Glutamatergic neuron (in vitro differentiated cells): ENCODE results near the gene PDLIM7. TPM values are rescaled to one million over a fixed set of nuclear protein-coding genes. Genes with fewer than 3 reads are reported as not detected.

Source experiments
- DNase-seq: peaks from one replicate; pipeline ENCODE4 v3.0.0; 2022
- H3K27ac Mint-ChIP-seq: one replicate; pipeline ENCODE4 v1.8.0; 2020; ENCODE audit warnings: mild to moderate bottlenecking, mixed read lengths, inconsistent platforms; ENCODE audit not compliant: unreplicated experiment
- H3K27me3 Mint-ChIP-seq: one replicate; pipeline ENCODE4 v1.8.0; 2020; ENCODE audit warnings: mild to moderate bottlenecking, moderate library complexity, mixed read lengths, inconsistent platforms; ENCODE audit not compliant: unreplicated experiment
- H3K36me3 Mint-ChIP-seq: one replicate; pipeline ENCODE4 v1.8.0; 2020; ENCODE audit warnings: mild to moderate bottlenecking, mixed read lengths, inconsistent platforms; ENCODE audit not compliant: unreplicated experiment
- H3K4me1 Mint-ChIP-seq: one replicate; pipeline ENCODE4 v1.8.0; 2020; ENCODE audit warnings: mild to moderate bottlenecking, low read depth, mixed read lengths, inconsistent platforms; ENCODE audit not compliant: unreplicated experiment
- H3K4me3 Mint-ChIP-seq: one replicate; pipeline ENCODE4 v1.8.0; 2020; ENCODE audit warnings: mild to moderate bottlenecking, mixed read lengths, inconsistent platforms; ENCODE audit not compliant: unreplicated experiment
- H3K9me3 Mint-ChIP-seq: one replicate; pipeline ENCODE4 v1.8.0; 2020; ENCODE audit warnings: mild to moderate bottlenecking, moderate library complexity, mixed read lengths, inconsistent platforms; ENCODE audit not compliant: unreplicated experiment
- total RNA-seq: library from RNA; stranded (reverse); fragmentation: NEBNext Ultra II Directional; extraction: Animal tissue kit (Norgen Biotek cat#: 25700); gene quantifications from one replicate; pipeline ENCODE4 v1.2.1, GENCODE V29; 2021; ENCODE audit not compliant: unreplicated experiment
- TF ChIP-seq, protein P1 (sequence below): fragments of 200-600 bp; sonication (generic); IDR thresholded peaks from one replicate; pipeline ENCODE4 v1.5.0; 2021; ENCODE audit not compliant: partially characterized antibody, unreplicated experiment

The PDLIM7 gene
- total RNA-seq, 1 donor from 2014 or later = 430 TPM

DNA sequence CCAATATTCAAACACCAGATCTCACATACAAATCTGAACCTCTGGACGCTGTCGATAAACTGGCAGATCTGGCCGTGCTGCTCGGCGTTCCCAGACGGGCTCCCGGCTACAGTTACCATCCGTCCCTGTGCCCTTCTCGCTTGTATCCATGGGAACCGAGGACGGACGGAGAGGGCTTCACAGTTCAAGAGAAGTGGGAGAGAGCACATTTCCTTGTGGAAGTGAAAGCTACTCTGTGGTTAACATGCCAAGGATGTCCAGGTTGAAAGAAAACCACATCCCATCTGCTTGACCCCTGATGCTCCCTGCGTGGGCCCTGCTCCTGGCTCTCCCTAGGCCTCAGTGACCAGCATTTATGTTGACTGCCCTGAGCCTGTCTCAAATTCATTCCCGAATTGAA, 17.6 kb downstream of the PDLIM7 start:
- Mint-ChIP-seq H3K36me3 (no peaks in the 10 kb centered on the region), H3K4me3 (no peak overlapping the region), H3K27ac (peak overlapping the region; percentile 67), H3K27me3 (peaks cover 29% of the 10 kb centered on the region), H3K4me1 (peaks cover 45% of the 10 kb centered on the region), H3K9me3 (peaks cover 27% of the 10 kb centered on the region)
- no peak for DNase-seq
- TF ChIP-seq, protein P1, sequence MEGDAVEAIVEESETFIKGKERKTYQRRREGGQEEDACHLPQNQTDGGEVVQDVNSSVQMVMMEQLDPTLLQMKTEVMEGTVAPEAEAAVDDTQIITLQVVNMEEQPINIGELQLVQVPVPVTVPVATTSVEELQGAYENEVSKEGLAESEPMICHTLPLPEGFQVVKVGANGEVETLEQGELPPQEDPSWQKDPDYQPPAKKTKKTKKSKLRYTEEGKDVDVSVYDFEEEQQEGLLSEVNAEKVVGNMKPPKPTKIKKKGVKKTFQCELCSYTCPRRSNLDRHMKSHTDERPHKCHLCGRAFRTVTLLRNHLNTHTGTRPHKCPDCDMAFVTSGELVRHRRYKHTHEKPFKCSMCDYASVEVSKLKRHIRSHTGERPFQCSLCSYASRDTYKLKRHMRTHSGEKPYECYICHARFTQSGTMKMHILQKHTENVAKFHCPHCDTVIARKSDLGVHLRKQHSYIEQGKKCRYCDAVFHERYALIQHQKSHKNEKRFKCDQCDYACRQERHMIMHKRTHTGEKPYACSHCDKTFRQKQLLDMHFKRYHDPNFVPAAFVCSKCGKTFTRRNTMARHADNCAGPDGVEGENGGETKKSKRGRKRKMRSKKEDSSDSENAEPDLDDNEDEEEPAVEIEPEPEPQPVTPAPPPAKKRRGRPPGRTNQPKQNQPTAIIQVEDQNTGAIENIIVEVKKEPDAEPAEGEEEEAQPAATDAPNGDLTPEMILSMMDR = no peak

DNA sequence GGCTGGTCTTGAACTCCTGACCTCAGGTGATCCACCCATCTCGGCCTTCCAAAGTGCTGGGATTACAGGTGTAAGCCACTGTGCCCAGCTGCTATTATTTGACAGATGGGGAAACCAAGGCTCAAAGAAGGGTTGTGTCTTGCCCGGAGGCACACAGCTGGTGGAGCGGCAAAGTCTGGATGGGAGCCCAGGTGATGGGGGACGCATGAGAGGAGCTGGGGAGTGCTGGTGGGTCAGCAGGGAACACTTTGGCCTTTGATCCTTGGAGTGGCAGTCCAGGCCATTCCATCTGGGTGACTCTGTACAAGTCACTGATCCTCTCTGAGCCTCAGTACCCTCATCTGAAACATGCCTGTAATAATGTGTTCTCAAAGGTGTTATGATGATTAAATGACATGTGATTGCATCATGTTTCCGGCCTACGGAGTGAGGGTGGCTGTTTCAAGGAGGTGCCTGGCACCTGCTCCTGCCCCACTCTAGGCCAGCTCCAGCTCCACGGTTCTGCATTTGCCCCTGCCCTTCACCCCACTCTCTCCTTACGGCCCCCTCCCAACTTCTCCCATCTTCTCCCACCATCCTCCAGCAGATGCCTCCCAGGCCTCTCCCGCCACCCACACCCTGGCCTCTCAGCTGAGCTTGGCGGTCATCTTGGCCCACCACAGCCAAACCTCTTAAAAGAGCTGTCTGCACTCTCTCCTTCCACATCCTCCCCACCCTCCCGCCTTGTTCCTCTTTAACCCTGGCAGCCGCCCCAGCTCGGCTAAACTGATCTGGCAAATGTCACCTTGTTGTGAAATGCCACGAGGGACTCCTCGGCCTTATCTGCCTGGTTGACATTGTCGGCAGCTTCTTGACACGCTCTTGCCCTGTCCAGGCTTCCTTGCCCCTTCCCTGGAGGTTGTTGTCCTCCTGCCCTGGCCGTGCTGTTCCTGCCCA, 18.4 kb downstream of the PDLIM7 start:
- peaks cover 45% of the 10 kb centered on the region for H3K4me1 Mint-ChIP-seq
- peak overlapping the region; percentile 75 for H3K27ac Mint-ChIP-seq
- H3K9me3 Mint-ChIP-seq = peaks cover 27% of the 10 kb centered on the region
- no peaks in the 10 kb centered on the region for H3K36me3 Mint-ChIP-seq
- TF ChIP-seq, protein P1 = no peak
- H3K4me3 Mint-ChIP-seq = peak overlapping the region; percentile 63
- H3K27me3 Mint-ChIP-seq = peaks cover 29% of the 10 kb centered on the region
- no peak for DNase-seq

DNA sequence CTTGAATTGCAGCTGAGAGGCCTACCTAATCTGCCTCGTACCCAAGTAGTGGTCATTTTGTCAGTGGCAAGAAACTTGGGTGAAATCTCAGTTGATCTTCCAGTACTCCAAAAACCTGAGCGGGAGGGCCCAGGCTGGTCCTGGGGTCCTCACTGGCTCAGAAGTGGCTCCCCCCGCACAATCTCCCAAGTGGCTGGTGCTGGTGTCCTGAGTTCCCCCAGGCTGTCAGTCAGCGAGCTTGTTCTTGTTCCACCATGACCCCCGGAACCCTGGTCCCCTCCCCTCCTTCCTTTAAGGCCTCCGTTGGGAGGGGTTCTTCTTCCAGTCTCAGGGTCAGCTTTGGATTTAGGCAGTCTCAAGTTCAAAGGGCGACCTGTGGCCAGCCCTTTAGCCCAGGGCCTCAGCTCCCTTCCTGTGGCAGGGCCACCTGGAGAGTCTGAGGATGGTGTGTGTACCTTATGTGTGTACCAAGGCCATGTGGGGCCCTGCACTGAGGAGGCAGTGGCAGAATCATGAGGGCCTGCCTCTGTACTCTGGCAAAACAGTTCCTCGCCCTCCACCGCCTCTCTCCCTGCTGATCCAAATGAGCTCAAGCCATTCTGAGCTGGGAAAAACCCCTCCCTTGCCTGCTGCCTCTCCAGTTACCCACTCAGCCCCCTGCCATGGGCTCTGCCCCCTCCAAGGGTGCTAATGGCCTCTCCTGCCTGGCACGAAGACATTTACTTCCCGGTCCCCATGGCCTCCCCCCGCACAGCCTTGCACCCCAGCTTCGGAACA, 19.5 kb downstream of the PDLIM7 start:
- TF ChIP-seq, protein P1 = no peak
- H3K36me3 Mint-ChIP-seq = no peaks in the 10 kb centered on the region
- H3K27ac Mint-ChIP-seq = peak overlapping the region; percentile 79
- DNase-seq = no peak
- peaks cover 39% of the 10 kb centered on the region for H3K4me1 Mint-ChIP-seq
- peaks cover 28% of the 10 kb centered on the region for H3K27me3 Mint-ChIP-seq
- peaks cover 28% of the 10 kb centered on the region for H3K9me3 Mint-ChIP-seq
- H3K4me3 Mint-ChIP-seq = peak overlapping the region; percentile 38

DNA sequence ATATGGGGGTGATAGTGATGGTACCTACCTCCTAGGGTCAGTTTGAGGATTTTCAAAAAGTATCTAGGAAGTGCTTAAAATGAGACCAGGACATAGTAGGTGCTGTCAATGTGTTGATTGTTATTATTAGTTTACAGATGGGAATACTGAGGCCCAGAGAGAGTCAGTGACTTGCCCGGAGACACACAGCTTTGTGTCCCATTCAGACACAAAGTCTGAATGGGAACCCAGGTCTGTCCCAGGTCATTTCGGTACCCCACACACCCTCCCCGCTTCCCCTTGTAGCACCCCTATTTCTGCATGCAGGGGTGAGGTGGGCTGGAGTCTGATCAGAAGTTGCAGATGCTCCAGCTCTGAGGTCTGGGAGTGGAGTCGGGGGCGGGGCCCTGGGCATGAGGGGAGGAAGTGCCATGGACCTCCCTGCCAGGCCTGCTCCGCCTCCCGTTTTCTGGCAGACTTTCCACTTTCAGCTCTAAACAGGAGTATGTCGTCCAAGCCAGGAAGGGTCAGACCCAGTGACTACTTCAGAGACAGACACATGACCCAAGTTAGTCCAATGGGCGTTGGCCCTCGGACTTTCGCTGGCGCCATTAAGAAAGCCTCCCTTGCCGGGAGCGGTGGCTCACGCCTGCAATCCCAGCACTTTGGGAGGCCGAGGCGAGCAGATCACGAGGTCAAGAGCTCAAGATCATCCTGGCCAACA, 20.7 kb downstream of the PDLIM7 start:
- Mint-ChIP-seq H3K36me3 (no peaks in the 10 kb centered on the region), H3K4me1 (peaks cover 39% of the 10 kb centered on the region), H3K27me3 (peaks cover 32% of the 10 kb centered on the region), H3K9me3 (peaks cover 35% of the 10 kb centered on the region), H3K27ac (peak overlapping the region; percentile 62), H3K4me3 (no peak overlapping the region)
- no peak for DNase-seq
- TF ChIP-seq, protein P1 = no peak
